NB4 (cell line): Measurements from ENCODE around the gene FCAMR.

Experiments used
- CTCF ChIP-seq: IDR thresholded peaks from one replicate; pipeline ENCODE4 v1.5.1; 2012; ENCODE audit warnings: low read depth, low read length
- MYC ChIP-seq: IDR thresholded peaks from 2 replicates; pipeline ENCODE4 v1.6.1; 2011; ENCODE audit warnings: low read depth, low read length
- POLR2A ChIP-seq: IDR thresholded peaks from 2 replicates; pipeline ENCODE4 v1.6.1; 2011; ENCODE audit warnings: mild to moderate bottlenecking; ENCODE audit not compliant: insufficient read length; ENCODE audit errors: extremely low read depth

GRCh38 chr1:206963119-206963712, 7.0 kb downstream of the FCAMR start:
- TF ChIP-seq CTCF (no peak), MYC (no peak), POLR2A (no peak)
